Mesendoderm (in vitro differentiated cells): ENCODE measurements around the gene KCNG4.

Source experiments
- DNase-seq: peaks from one replicate; pipeline ENCODE4 v3.0.0; 2013
- H2AK5ac ChIP-seq: 2 replicates; pipeline ENCODE4 v1.6.1; 2013; ENCODE audit warnings: low read length, inconsistent platforms
- H2BK120ac ChIP-seq: 2 replicates; pipeline ENCODE4 v1.6.1; 2013; ENCODE audit warnings: low read depth, mild to moderate bottlenecking, low read length, moderate library complexity, mixed read lengths
- H2BK15ac ChIP-seq: replicated peaks from 2 replicates; pipeline ENCODE4 v1.6.1; 2013; ENCODE audit warnings: low read depth, mild to moderate bottlenecking, moderate library complexity
- H2BK5ac ChIP-seq: 2 replicates; pipeline ENCODE4 v1.6.1; 2013; ENCODE audit warnings: low read length, inconsistent platforms
- H3K18ac ChIP-seq: 2 replicates; pipeline ENCODE4 v1.6.1; 2013; ENCODE audit warnings: mild to moderate bottlenecking, low read length, mixed read lengths
- H3K23ac ChIP-seq: one replicate; pipeline ENCODE4 v1.6.1; 2013; ENCODE audit warnings: low read length
- H3K27ac ChIP-seq: 2 replicates; pipeline ENCODE4 v1.5.1; 2013; ENCODE audit warnings: low read depth, mild to moderate bottlenecking, inconsistent platforms, low read length, moderate library complexity
- H3K27me3 ChIP-seq: 2 replicates; pipeline ENCODE4 v1.6.1; 2013; ENCODE audit warnings: low read length, control low read depth, mild to moderate bottlenecking, inconsistent platforms; ENCODE audit not compliant: insufficient read depth, poor library complexity
- H3K36me3 ChIP-seq: 2 replicates; pipeline ENCODE4 v1.6.1; 2013; ENCODE audit warnings: low read length, inconsistent platforms; ENCODE audit not compliant: control insufficient read depth, insufficient read depth
- H3K4ac ChIP-seq: one replicate; pipeline ENCODE4 v1.6.1; 2013; ENCODE audit warnings: low read depth, mild to moderate bottlenecking, low read length, moderate library complexity
- H3K4me1 ChIP-seq: 2 replicates; pipeline ENCODE4 v1.6.1; 2013; ENCODE audit warnings: low read depth, low read length, inconsistent platforms; ENCODE audit not compliant: control insufficient read depth
- H3K4me2 ChIP-seq: 2 replicates; pipeline ENCODE4 v1.6.1; 2013; ENCODE audit warnings: low read length
- H3K4me3 ChIP-seq: 2 replicates; pipeline ENCODE4 v1.5.1; 2013; ENCODE audit warnings: mild to moderate bottlenecking, low read length
- H3K56ac ChIP-seq: one replicate; pipeline ENCODE4 v1.6.1; 2013; ENCODE audit warnings: low read length
- H3K79me1 ChIP-seq: 2 replicates; pipeline ENCODE4 v1.6.1; 2013; ENCODE audit warnings: low read length, inconsistent platforms
- H3K79me2 ChIP-seq: 2 replicates; pipeline ENCODE4 v1.6.1; 2013; ENCODE audit warnings: mild to moderate bottlenecking, low read length; ENCODE audit not compliant: control insufficient read depth, insufficient read depth
- H3K9ac ChIP-seq: 2 replicates; pipeline ENCODE4 v1.6.1; 2013; ENCODE audit warnings: low read length, inconsistent platforms
- H4K5ac ChIP-seq: one replicate; pipeline ENCODE4 v1.6.1; 2013; ENCODE audit warnings: low read length
- H4K8ac ChIP-seq: one replicate; pipeline ENCODE4 v1.6.1; 2013; ENCODE audit warnings: low read depth, mild to moderate bottlenecking, control low read depth, low read length, moderate library complexity
- WGBS: extraction: QIAGEN DNeasy Blood & Tissue Kit; methylation state at CpG from one replicate; pipeline ENCODE4 v1.1.7; 2013; ENCODE audit warnings: low lambda C conversion rate, missing lambda C conversion rate; ENCODE audit not compliant: insufficient coverage; ENCODE audit errors: extremely low coverage; 5-methylcytosine and 5-hydroxymethylcytosine counted together

Gene KCNG4

DNA sequence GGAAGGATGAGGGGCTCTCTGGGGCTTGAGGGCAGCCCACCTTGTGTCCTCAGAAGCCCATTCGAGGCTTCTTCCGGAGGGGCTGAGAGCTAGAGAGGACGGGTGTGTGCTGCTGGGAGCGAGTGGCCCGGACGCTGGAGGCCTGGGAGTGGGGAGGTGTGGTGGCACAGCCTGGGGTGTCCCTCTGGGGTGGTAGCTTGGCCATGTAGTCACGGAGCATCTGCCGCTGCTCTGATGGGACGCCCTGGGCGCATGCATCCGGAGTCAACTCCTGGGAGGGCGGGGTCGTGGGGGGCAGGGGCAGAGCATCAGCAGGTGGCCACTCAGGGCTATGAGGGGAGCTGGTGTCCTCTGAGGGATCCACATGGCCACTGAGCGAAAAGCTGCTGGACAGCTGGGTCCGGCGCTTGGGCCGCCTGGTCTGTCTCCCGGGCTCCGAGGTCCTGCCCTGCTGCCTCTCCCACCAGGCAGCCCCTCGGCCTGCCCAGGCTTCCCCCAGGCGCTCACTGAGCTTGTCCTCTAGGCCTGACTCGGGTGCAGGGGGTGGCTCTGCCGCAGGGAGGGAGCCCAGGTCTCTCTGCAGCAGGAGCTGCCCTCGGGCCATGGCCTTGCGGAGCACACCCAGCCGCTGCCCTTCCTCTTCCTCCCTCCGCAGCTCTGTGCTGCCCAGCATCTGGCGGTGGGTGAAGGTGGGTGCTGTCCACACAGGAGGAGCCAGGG lies 60.8 kb downstream of the KCNG4 start:
- H3K79me2 ChIP-seq, result no peaks in the 10 kb centered on the region
- H4K5ac ChIP-seq, result no peak overlapping the region
- peaks cover 8% of the 10 kb centered on the region for H3K79me1 ChIP-seq
- no peak overlapping the region for H2BK5ac ChIP-seq
- no CpG with 5 or more reads among the region's 28 CpGs for WGBS
- no peaks in the 10 kb centered on the region for H3K4me1 ChIP-seq
- no peak overlapping the region for H3K18ac ChIP-seq
- H3K27me3 ChIP-seq, result no peaks in the 10 kb centered on the region
- H2BK120ac ChIP-seq, result no peak overlapping the region
- no peak overlapping the region for H3K23ac ChIP-seq
- no peak overlapping the region for H4K8ac ChIP-seq
- H3K4me2 ChIP-seq, result no peak overlapping the region
- no peak overlapping the region for H2AK5ac ChIP-seq
- H3K4ac ChIP-seq, result no peak overlapping the region
- no peak for DNase-seq
- H3K56ac ChIP-seq, result no peak overlapping the region
- H3K4me3 ChIP-seq, result no peak overlapping the region
- H3K9ac ChIP-seq, result no peak overlapping the region
- H2BK15ac ChIP-seq, result no peak overlapping the region
- peaks cover 8% of the 10 kb centered on the region for H3K36me3 ChIP-seq
- no peak overlapping the region for H3K27ac ChIP-seq

DNA sequence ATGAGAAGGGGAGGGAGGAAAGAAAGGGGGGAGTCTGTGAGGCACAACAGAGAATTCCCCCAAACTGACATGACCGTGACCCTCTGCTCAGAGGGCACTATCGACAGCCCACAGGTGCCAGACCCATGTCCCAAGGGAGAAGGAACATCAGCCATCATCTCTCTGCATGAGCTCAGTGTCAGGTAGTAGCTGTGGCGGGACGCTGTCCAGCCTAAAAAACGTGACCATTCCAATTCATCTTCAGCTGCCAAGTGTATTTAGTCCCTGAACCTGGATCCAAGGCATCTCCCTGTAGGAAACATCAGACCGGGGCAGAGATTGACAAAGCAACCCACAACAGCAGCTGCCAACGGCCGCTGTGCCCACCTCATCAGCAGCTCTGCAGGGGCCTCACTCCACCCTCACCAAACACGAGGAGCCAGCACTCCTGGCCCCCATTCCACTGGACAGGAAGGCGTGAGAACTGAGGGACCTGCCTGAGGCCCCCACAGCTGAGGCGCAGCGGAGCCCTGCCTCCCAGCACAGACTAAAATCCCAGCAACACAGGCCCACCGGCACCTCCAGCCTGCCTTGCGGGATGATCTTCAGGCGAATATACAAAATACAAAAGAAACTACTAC lies 61.6 kb downstream of the KCNG4 start:
- H4K5ac ChIP-seq, result no peak overlapping the region
- no peak overlapping the region for H2BK120ac ChIP-seq
- H2BK5ac ChIP-seq, result no peak overlapping the region
- no peaks in the 10 kb centered on the region for H3K4me1 ChIP-seq
- no peak overlapping the region for H3K4me2 ChIP-seq
- H2AK5ac ChIP-seq, result no peak overlapping the region
- DNase-seq, result no peak
- WGBS, result no CpG with 5 or more reads among the region's 15 CpGs
- H3K4me3 ChIP-seq, result no peak overlapping the region
- peaks cover 5% of the 10 kb centered on the region for H3K36me3 ChIP-seq
- no peak overlapping the region for H3K18ac ChIP-seq
- no peak overlapping the region for H3K56ac ChIP-seq
- no peak overlapping the region for H4K8ac ChIP-seq
- H3K9ac ChIP-seq, result no peak overlapping the region
- no peak overlapping the region for H2BK15ac ChIP-seq
- H3K27me3 ChIP-seq, result no peaks in the 10 kb centered on the region
- H3K4ac ChIP-seq, result no peak overlapping the region
- H3K23ac ChIP-seq, result no peak overlapping the region
- H3K79me1 ChIP-seq, result peaks cover 5% of the 10 kb centered on the region
- no peaks in the 10 kb centered on the region for H3K79me2 ChIP-seq
- H3K27ac ChIP-seq, result no peak overlapping the region

DNA sequence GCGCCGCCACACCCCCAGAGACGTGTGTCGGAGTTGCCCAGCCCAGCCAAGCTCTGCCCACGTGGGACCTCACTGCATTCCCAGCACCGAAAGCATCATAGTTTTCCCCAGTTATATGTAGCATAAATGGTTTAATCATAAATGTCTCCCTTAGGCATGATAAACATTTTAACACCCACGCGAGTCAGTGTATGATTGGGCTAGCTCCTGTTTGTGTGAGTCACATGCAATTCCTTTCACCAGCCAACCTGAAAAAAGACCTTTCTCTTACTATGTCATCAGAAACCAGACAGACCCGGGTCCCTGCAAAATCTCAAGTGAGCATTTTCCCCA lies 62.1 kb downstream of the KCNG4 start:
- H3K27ac ChIP-seq, result no peak overlapping the region
- no peak overlapping the region for H2BK15ac ChIP-seq
- H3K36me3 ChIP-seq, result peaks cover 3% of the 10 kb centered on the region
- H3K4me2 ChIP-seq, result no peak overlapping the region
- no peak overlapping the region for H3K9ac ChIP-seq
- no peak overlapping the region for H4K8ac ChIP-seq
- no peaks in the 10 kb centered on the region for H3K27me3 ChIP-seq
- H3K79me2 ChIP-seq, result no peaks in the 10 kb centered on the region
- H4K5ac ChIP-seq, result no peak overlapping the region
- no peak overlapping the region for H3K23ac ChIP-seq
- H3K4me1 ChIP-seq, result no peaks in the 10 kb centered on the region
- no peak for DNase-seq
- no peak overlapping the region for H3K18ac ChIP-seq
- no peak overlapping the region for H3K56ac ChIP-seq
- H2BK5ac ChIP-seq, result no peak overlapping the region
- no peak overlapping the region for H2AK5ac ChIP-seq
- no peak overlapping the region for H2BK120ac ChIP-seq
- WGBS, result no CpG with 5 or more reads among the region's 9 CpGs
- peaks cover 2% of the 10 kb centered on the region for H3K79me1 ChIP-seq
- no peak overlapping the region for H3K4me3 ChIP-seq
- no peak overlapping the region for H3K4ac ChIP-seq

DNA sequence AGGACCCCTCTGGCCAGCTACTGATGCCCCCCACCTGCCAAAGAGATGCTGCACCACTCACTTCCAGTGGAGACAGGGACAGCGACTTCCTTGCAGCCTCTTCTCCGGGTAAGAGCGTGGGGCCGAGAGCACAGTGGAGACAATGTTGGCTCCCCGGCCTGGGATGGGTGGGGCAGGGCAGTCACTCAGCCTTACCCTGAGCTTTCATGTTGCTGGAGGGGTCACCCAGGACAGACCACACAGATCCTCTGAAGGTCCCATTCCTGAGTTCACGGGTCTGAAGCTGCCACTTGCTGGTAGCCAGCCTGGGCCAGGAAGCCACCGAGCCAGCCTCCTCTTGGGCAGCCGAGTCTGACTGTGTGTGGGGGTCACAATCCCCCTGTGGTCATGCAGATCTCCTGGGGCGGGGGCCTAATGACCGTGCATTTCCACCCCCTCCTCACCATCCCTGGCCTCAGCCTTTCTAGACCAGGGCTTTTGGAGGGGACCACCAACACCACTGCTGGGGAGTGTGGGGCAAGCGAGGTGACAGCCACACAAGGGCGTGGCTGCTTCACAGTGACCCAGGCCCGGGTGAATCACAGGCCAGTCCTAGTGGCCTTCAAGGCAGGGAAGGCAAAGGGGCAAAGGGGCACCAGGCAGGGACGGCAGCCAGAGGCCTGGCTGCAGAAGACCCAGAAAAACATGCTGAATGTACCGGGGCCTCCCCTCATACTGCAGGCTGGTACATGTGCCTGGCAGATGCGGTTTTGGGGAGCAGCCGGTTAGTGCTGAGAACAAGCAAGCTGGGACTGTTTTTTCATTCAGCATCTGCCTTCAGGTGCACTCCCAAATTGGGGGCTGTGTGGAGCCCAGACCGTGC lies 63.4 kb downstream of the KCNG4 start:
- no CpG with 5 or more reads among the region's 18 CpGs for WGBS
- no peak overlapping the region for H4K5ac ChIP-seq
- no peak overlapping the region for H2AK5ac ChIP-seq
- no peak overlapping the region for H2BK5ac ChIP-seq
- no peak overlapping the region for H3K4me3 ChIP-seq
- no peak overlapping the region for H3K23ac ChIP-seq
- no peak overlapping the region for H3K9ac ChIP-seq
- no peak overlapping the region for H3K56ac ChIP-seq
- no peak overlapping the region for H3K4ac ChIP-seq
- H2BK15ac ChIP-seq, result no peak overlapping the region
- H3K79me1 ChIP-seq, result no peaks in the 10 kb centered on the region
- no peak overlapping the region for H3K27ac ChIP-seq
- no peaks in the 10 kb centered on the region for H3K4me1 ChIP-seq
- no peak overlapping the region for H2BK120ac ChIP-seq
- no peak for DNase-seq
- no peaks in the 10 kb centered on the region for H3K27me3 ChIP-seq
- no peak overlapping the region for H4K8ac ChIP-seq
- no peak overlapping the region for H3K4me2 ChIP-seq
- H3K79me2 ChIP-seq, result no peaks in the 10 kb centered on the region
- no peak overlapping the region for H3K18ac ChIP-seq
- H3K36me3 ChIP-seq, result no peaks in the 10 kb centered on the region

DNA sequence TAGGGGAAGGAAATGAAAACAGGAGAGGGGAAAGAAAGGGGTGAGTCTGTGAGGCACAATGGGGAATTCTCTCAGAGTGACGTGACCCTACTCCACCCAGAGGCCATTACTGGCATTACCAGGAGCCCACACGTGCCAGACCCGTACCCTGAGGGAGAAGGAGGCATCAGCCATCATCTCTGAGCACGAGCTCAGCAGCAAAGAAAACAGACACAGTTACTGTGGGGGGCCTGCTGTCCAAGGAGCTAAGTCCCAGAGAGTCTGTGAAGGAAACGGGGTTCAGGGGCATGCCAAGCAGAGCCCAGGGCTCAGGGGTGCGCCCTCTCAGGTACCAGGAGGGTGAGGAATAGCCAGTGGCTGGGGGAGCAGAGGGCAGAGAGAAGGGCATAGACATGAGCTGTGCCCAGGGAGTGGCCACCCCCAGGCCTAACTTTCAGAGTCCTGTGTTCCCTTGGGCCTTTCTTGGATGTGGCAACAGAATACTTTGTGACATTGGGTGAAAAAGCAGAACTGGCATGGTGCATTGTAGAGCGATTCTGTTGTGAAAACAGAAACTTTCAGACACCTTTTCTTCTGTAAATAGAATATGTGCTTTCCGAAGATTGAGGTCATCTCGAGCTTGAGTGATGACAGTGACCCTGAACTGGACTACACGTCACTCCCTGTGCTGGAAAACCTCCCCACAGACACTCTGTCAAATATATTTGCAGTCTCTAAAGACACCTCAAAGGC lies 64.3 kb downstream of the KCNG4 start:
- Histone ChIP-seq H3K79me2 (no peaks in the 10 kb centered on the region), H4K5ac (no peak overlapping the region), H3K23ac (no peak overlapping the region), H3K56ac (no peak overlapping the region), H2BK120ac (no peak overlapping the region), H3K27me3 (no peaks in the 10 kb centered on the region), H2AK5ac (no peak overlapping the region), H3K4me3 (no peak overlapping the region), H4K8ac (no peak overlapping the region), H3K4ac (no peak overlapping the region), H2BK5ac (no peak overlapping the region), H3K36me3 (no peaks in the 10 kb centered on the region), H3K79me1 (no peaks in the 10 kb centered on the region), H3K9ac (no peak overlapping the region), H3K27ac (no peak overlapping the region), H2BK15ac (no peak overlapping the region), H3K4me2 (no peak overlapping the region), H3K18ac (no peak overlapping the region), H3K4me1 (no peaks in the 10 kb centered on the region)
- WGBS, result no CpG with 5 or more reads among the region's 10 CpGs
- DNase-seq, result peak; percentile 77
